Activated naive CD8-positive, alpha-beta T cell (primary cell): Measurements from ENCODE around the gene CCDC12.

ENCODE experiments used
- H3K27ac Mint-ChIP-seq: one replicate; pipeline ENCODE4 v1.8.0; 2021; ENCODE audit warnings: mixed read lengths
- H3K27me3 Mint-ChIP-seq: one replicate; pipeline ENCODE4 v1.8.0; 2021; ENCODE audit warnings: mixed read lengths
- H3K36me3 Mint-ChIP-seq: one replicate; pipeline ENCODE4 v1.8.0; 2021; ENCODE audit warnings: mixed read lengths
- H3K4me1 Mint-ChIP-seq: one replicate; pipeline ENCODE4 v1.8.0; 2021; ENCODE audit warnings: low read depth, mixed read lengths
- H3K4me3 Mint-ChIP-seq: one replicate; pipeline ENCODE4 v1.8.0; 2021; ENCODE audit warnings: mild to moderate bottlenecking, mixed read lengths
- H3K9me3 Mint-ChIP-seq: one replicate; pipeline ENCODE4 v1.8.0; 2021; ENCODE audit warnings: low read depth, mixed read lengths

Gene CCDC12

GRCh38 chr3:47010910-47011309 lies 34.4 kb upstream of the CCDC12 start:
- Mint-ChIP-seq H3K4me1 (peaks cover 10% of the 10 kb centered on the region), H3K4me3 (peak overlapping the region; percentile 49), H3K27ac (peak overlapping the region; percentile 58), H3K27me3 (no peaks in the 10 kb centered on the region), H3K9me3 (no peaks in the 10 kb centered on the region), H3K36me3 (peaks cover under 1% of the 10 kb centered on the region)

- Mint-ChIP-seq H3K9me3 (no peaks in the 10 kb centered on the region), H3K4me1 (peaks cover 10% of the 10 kb centered on the region), H3K36me3 (peaks cover 3% of the 10 kb centered on the region), H3K27ac (peak overlapping the region; percentile 81), H3K27me3 (no peaks in the 10 kb centered on the region), H3K4me3 (peak overlapping the region; percentile 72)
These were observed 33.7 kb upstream of the CCDC12 start for GRCh38 chr3:47010111-47010712.

- peak overlapping the region; percentile 81 for H3K27ac Mint-ChIP-seq
- H3K4me3 Mint-ChIP-seq = peak overlapping the region; percentile 72
- H3K27me3 Mint-ChIP-seq = no peaks in the 10 kb centered on the region
- H3K4me1 Mint-ChIP-seq = peaks cover 10% of the 10 kb centered on the region
- H3K9me3 Mint-ChIP-seq = no peaks in the 10 kb centered on the region
- peaks cover 3% of the 10 kb centered on the region for H3K36me3 Mint-ChIP-seq
These were observed 32.9 kb upstream of the CCDC12 start for GRCh38 chr3:47009225-47010110.

GRCh38 chr3:47008851-47009224 lies 32.3 kb upstream of the CCDC12 start:
- Mint-ChIP-seq H3K27me3 (no peaks in the 10 kb centered on the region), H3K4me1 (peaks cover 10% of the 10 kb centered on the region), H3K4me3 (peak overlapping the region; percentile 63), H3K9me3 (no peaks in the 10 kb centered on the region), H3K27ac (peak overlapping the region; percentile 61), H3K36me3 (peaks cover 3% of the 10 kb centered on the region)

GRCh38 chr3:47008234-47008796 lies 31.8 kb upstream of the CCDC12 start:
- no peaks in the 10 kb centered on the region for H3K27me3 Mint-ChIP-seq
- peak overlapping the region; percentile 63 for H3K4me3 Mint-ChIP-seq
- no peaks in the 10 kb centered on the region for H3K9me3 Mint-ChIP-seq
- peaks cover 9% of the 10 kb centered on the region for H3K4me1 Mint-ChIP-seq
- peak overlapping the region; percentile 61 for H3K27ac Mint-ChIP-seq
- peaks cover 3% of the 10 kb centered on the region for H3K36me3 Mint-ChIP-seq

GRCh38 chr3:47007482-47008233 lies 31.1 kb upstream of the CCDC12 start:
- Mint-ChIP-seq H3K36me3 (peaks cover 3% of the 10 kb centered on the region), H3K27me3 (no peaks in the 10 kb centered on the region), H3K27ac (no peak overlapping the region), H3K9me3 (no peaks in the 10 kb centered on the region), H3K4me1 (peaks cover 9% of the 10 kb centered on the region), H3K4me3 (no peak overlapping the region)

- H3K27me3 Mint-ChIP-seq = no peaks in the 10 kb centered on the region
- peaks cover 3% of the 10 kb centered on the region for H3K36me3 Mint-ChIP-seq
- H3K4me3 Mint-ChIP-seq = no peak overlapping the region
- H3K9me3 Mint-ChIP-seq = no peaks in the 10 kb centered on the region
- peaks cover 9% of the 10 kb centered on the region for H3K4me1 Mint-ChIP-seq
- H3K27ac Mint-ChIP-seq = no peak overlapping the region
These were observed 30.5 kb upstream of the CCDC12 start for GRCh38 chr3:47007001-47007400.

- Mint-ChIP-seq H3K36me3 (peaks cover 3% of the 10 kb centered on the region), H3K27ac (no peak overlapping the region)
These were observed 29.7 kb upstream of the CCDC12 start for GRCh38 chr3:47006145-47006651.

GRCh38 chr3:47005212-47006144 lies 28.9 kb upstream of the CCDC12 start:
- Mint-ChIP-seq H3K4me1 (peaks cover 7% of the 10 kb centered on the region), H3K4me3 (no peak overlapping the region), H3K27ac (no peak overlapping the region), H3K36me3 (peaks cover 3% of the 10 kb centered on the region), H3K9me3 (no peaks in the 10 kb centered on the region), H3K27me3 (no peaks in the 10 kb centered on the region)

More at GRCh38 chr3:47006145-47006651, 29.7 kb upstream of the CCDC12 start:
- peaks cover 9% of the 10 kb centered on the region for H3K4me1 Mint-ChIP-seq
- no peak overlapping the region for H3K4me3 Mint-ChIP-seq
- no peaks in the 10 kb centered on the region for H3K27me3 Mint-ChIP-seq
- no peaks in the 10 kb centered on the region for H3K9me3 Mint-ChIP-seq

- no peaks in the 10 kb centered on the region for H3K27me3 Mint-ChIP-seq
- H3K27ac Mint-ChIP-seq = no peak overlapping the region
- H3K9me3 Mint-ChIP-seq = no peaks in the 10 kb centered on the region
- H3K4me3 Mint-ChIP-seq = no peak overlapping the region
- H3K4me1 Mint-ChIP-seq = peaks cover 4% of the 10 kb centered on the region
- H3K36me3 Mint-ChIP-seq = peaks cover 3% of the 10 kb centered on the region
These were observed 28.0 kb upstream of the CCDC12 start for GRCh38 chr3:47004369-47005211.

GRCh38 chr3:47003461-47004368 lies 27.2 kb upstream of the CCDC12 start:
- H3K27me3 Mint-ChIP-seq = no peaks in the 10 kb centered on the region
- no peaks in the 10 kb centered on the region for H3K9me3 Mint-ChIP-seq
- H3K36me3 Mint-ChIP-seq = peaks cover 3% of the 10 kb centered on the region

GRCh38 chr3:47003056-47003410 lies 26.5 kb upstream of the CCDC12 start:
- Mint-ChIP-seq H3K4me3 (no peak overlapping the region), H3K9me3 (no peaks in the 10 kb centered on the region), H3K4me1 (peaks cover 3% of the 10 kb centered on the region), H3K27me3 (no peaks in the 10 kb centered on the region), H3K27ac (no peak overlapping the region), H3K36me3 (peaks cover 4% of the 10 kb centered on the region)

More at GRCh38 chr3:47003461-47004368, 27.2 kb upstream of the CCDC12 start:
- peaks cover 4% of the 10 kb centered on the region for H3K4me1 Mint-ChIP-seq
- H3K27ac Mint-ChIP-seq = no peak overlapping the region
- H3K4me3 Mint-ChIP-seq = no peak overlapping the region
